Suprapubic skin (tissue), 4 donors: ENCODE measurements around the gene STIM1. TPM values are rescaled to one million over a fixed set of nuclear protein-coding genes. Genes with fewer than 3 reads are reported as not detected.

Experiments used
- DNase-seq, 2 donors: peaks; one replicate each; pipeline ENCODE4 v3.0.0-alpha.2; 2019; ENCODE audit warnings: low spot score in 2 of 2
- H3K27ac ChIP-seq: fragments of 200-600 bp; sonication (generic); one replicate; pipeline ENCODE4 v1.5.1; 2019
- H3K27me3 ChIP-seq: fragments of 200-600 bp; sonication (generic); one replicate; pipeline ENCODE4 v1.5.1; 2019
- H3K36me3 ChIP-seq: fragments of 200-600 bp; sonication (generic); one replicate; pipeline ENCODE4 v1.5.1; 2019
- H3K4me1 ChIP-seq: fragments of 200-600 bp; sonication (generic); one replicate; pipeline ENCODE4 v1.5.1; 2019
- H3K4me3 ChIP-seq: fragments of 200-600 bp; sonication (generic); one replicate; pipeline ENCODE4 v1.5.1; 2019; ENCODE audit warnings: mild to moderate bottlenecking
- H3K9me3 ChIP-seq: fragments of 200-600 bp; sonication (generic); one replicate; pipeline ENCODE4 v1.5.1; 2019
- CTCF ChIP-seq, 2 donors: fragments of 200-600 bp in 1 of 2; fragments of 450-650 bp in 1 of 2; sonication (generic) in 1 of 2; IDR thresholded peaks; one replicate each; pipeline ENCODE4 v1.5.1; 2016 to 2019; ENCODE audit warnings: antibody characterized with exemption in 2 of 2, mild to moderate bottlenecking in 1 of 2, moderate library complexity in 1 of 2
- EP300 ChIP-seq: sonication (generic); formaldehyde crosslinking; IDR thresholded peaks from one replicate; pipeline ENCODE4 v1.6.1; 2017; ENCODE audit warnings: antibody characterized with exemption
- POLR2A ChIP-seq, 2 donors: fragments of 450-650 bp; IDR thresholded peaks; one replicate each; pipeline ENCODE4 v1.6.1; 2017; ENCODE audit warnings: antibody characterized with exemption in 2 of 2, mild to moderate bottlenecking in 2 of 2, moderate library complexity in 2 of 2
- POLR2AphosphoS5 ChIP-seq, 3 donors: sonication (generic); formaldehyde crosslinking; IDR thresholded peaks; one replicate each; pipeline ENCODE4 v1.6.1; 2017; ENCODE audit warnings: antibody characterized with exemption in 3 of 3
- WGBS: methylation state at CpG from one replicate; pipeline ENCODE4 v1.1.5; 2018; 5-methylcytosine and 5-hydroxymethylcytosine counted together
- total RNA-seq, 4 donors: library from RNA; depleted of rRNA; stranded (reverse); fragments of >200 nt; gene quantifications; one replicate each; pipeline ENCODE4 v1.1.0, GENCODE V29; 2016

Gene STIM1
- total RNA-seq, 4 donors from 2014 or later, result 58.4 to 70.2 (median 60.9) TPM

- Histone ChIP-seq H3K9me3 (no peaks in the 10 kb centered on the region), H3K27me3 (no peaks in the 10 kb centered on the region), H3K4me3 (no peak overlapping the region), H3K4me1 (peaks cover 59% of the 10 kb centered on the region), H3K36me3 (no peaks in the 10 kb centered on the region), H3K27ac (no peak overlapping the region)
- no peak for DNase-seq
- WGBS, result 50% methylated on average over 4 of the region's 4 CpGs
- no peak for TF ChIP-seq POLR2AphosphoS5 (IDR thresholded peaks at IDR 0.05)
- TF ChIP-seq POLR2A (IDR thresholded peaks at IDR 0.05), result no peak
- no peak for TF ChIP-seq CTCF (IDR thresholded peaks at IDR 0.05)
- TF ChIP-seq EP300, result no peak
Observed at GRCh38 chr11:3950996-3951660, 95.7 kb downstream of the STIM1 start.

GRCh38 chr11:3952715-3953114 lies 97.3 kb downstream of the STIM1 start:
- Histone ChIP-seq H3K36me3 (no peaks in the 10 kb centered on the region), H3K9me3 (no peaks in the 10 kb centered on the region), H3K27ac (no peak overlapping the region), H3K27me3 (no peaks in the 10 kb centered on the region), H3K4me1 (peaks cover 44% of the 10 kb centered on the region), H3K4me3 (no peak overlapping the region)
- no peak for DNase-seq
- TF ChIP-seq CTCF (IDR thresholded peaks at IDR 0.05) (no peak), POLR2AphosphoS5 (IDR thresholded peaks at IDR 0.05) (no peak), POLR2A (IDR thresholded peaks at IDR 0.05) (no peak), EP300 (no peak)

GRCh38 chr11:3953327-3953726 lies 97.9 kb downstream of the STIM1 start:
- 80% methylated on average over 3 of the region's 3 CpGs for WGBS
- H3K4me3 ChIP-seq, result no peak overlapping the region
- TF ChIP-seq POLR2AphosphoS5 (IDR thresholded peaks at IDR 0.05) (no peak), CTCF (IDR thresholded peaks at IDR 0.05) (no peak), POLR2A (IDR thresholded peaks at IDR 0.05) (no peak), EP300 (no peak)
- no peaks in the 10 kb centered on the region for H3K36me3 ChIP-seq
- no peak overlapping the region for H3K27ac ChIP-seq
- H3K27me3 ChIP-seq, result no peaks in the 10 kb centered on the region
- no peaks in the 10 kb centered on the region for H3K9me3 ChIP-seq
- DNase-seq, result no peak
- H3K4me1 ChIP-seq, result peaks cover 42% of the 10 kb centered on the region

GRCh38 chr11:3954448-3955298 lies 99.2 kb downstream of the STIM1 start:
- no peak overlapping the region for H3K27ac ChIP-seq
- TF ChIP-seq POLR2AphosphoS5 (IDR thresholded peaks at IDR 0.05), result no peak
- no peak for TF ChIP-seq CTCF (IDR thresholded peaks at IDR 0.05)
- no peak for TF ChIP-seq EP300
- TF ChIP-seq POLR2A (IDR thresholded peaks at IDR 0.05), result no peak
- no peaks in the 10 kb centered on the region for H3K36me3 ChIP-seq

GRCh38 chr11:3955299-3955665 lies 99.8 kb downstream of the STIM1 start:
- WGBS, result 61% methylated on average over 1 of the region's 1 CpG
- H3K9me3 ChIP-seq, result no peaks in the 10 kb centered on the region
- H3K27ac ChIP-seq, result no peak overlapping the region

More at GRCh38 chr11:3954448-3955298, 99.2 kb downstream of the STIM1 start:
- Histone ChIP-seq H3K4me1 (peaks cover 49% of the 10 kb centered on the region), H3K27me3 (no peaks in the 10 kb centered on the region), H3K9me3 (no peaks in the 10 kb centered on the region), H3K4me3 (no peak overlapping the region)
- WGBS, result 89% methylated on average over 3 of the region's 3 CpGs
- no peak for DNase-seq

More at GRCh38 chr11:3955299-3955665, 99.8 kb downstream of the STIM1 start:
- no peak overlapping the region for H3K4me3 ChIP-seq
- TF ChIP-seq CTCF (IDR thresholded peaks at IDR 0.05) (no peak), POLR2AphosphoS5 (IDR thresholded peaks at IDR 0.05) (no peak), POLR2A (IDR thresholded peaks at IDR 0.05) (no peak), EP300 (no peak)
- no peak for DNase-seq
- peaks cover 55% of the 10 kb centered on the region for H3K4me1 ChIP-seq
- H3K27me3 ChIP-seq, result no peaks in the 10 kb centered on the region
- no peaks in the 10 kb centered on the region for H3K36me3 ChIP-seq
